Neutrophil (primary cell): Measurements from ENCODE around the gene NPAS2.

Source experiments
- H3K27ac ChIP-seq: fragments of 200-600 bp; sonication (generic); 2 replicates; pipeline ENCODE4 v1.5.1; 2016; ENCODE audit warnings: mild to moderate bottlenecking, moderate library complexity
- H3K27me3 ChIP-seq: fragments of 200-600 bp; sonication (generic); 2 replicates; pipeline ENCODE4 v1.6.0; 2016; ENCODE audit warnings: mild to moderate bottlenecking
- H3K36me3 ChIP-seq: fragments of 200-600 bp; sonication (generic); 2 replicates; pipeline ENCODE4 v1.5.1; 2017
- H3K4me1 ChIP-seq, 2 experiments: fragments of 200-600 bp in 1 of 2; sonication (generic) in 1 of 2; 1 replicate in 1 of 2; 2 replicates in 1 of 2; pipeline versions ENCODE4 v1.5.1 to v1.6.1; 2013 to 2016; ENCODE audit warnings: low read depth in 1 of 2, low read length in 1 of 2, mild to moderate bottlenecking in 1 of 2, moderate library complexity in 1 of 2; ENCODE audit not compliant: control insufficient read depth in 1 of 2, insufficient read depth in 1 of 2
- H3K4me3 ChIP-seq, 2 experiments: fragments of 200-600 bp in 1 of 2; sonication (generic) in 1 of 2; 1 replicate in 1 of 2; 2 replicates in 1 of 2; pipeline ENCODE4 v1.5.1; 2013 to 2016; ENCODE audit warnings: low read depth in 1 of 2, low read length in 1 of 2, mild to moderate bottlenecking in 1 of 2, moderate library complexity in 1 of 2
- H3K9me3 ChIP-seq: fragments of 200-600 bp; sonication (generic); 2 replicates; pipeline ENCODE4 v1.5.1; 2016
- TF ChIP-seq, protein P1 (sequence below): fragments of 200-600 bp; sonication (generic); IDR thresholded peaks from 2 replicates; pipeline ENCODE4 v1.5.1; 2016; ENCODE audit warnings: antibody characterized with exemption

NPAS2 gene

DNA sequence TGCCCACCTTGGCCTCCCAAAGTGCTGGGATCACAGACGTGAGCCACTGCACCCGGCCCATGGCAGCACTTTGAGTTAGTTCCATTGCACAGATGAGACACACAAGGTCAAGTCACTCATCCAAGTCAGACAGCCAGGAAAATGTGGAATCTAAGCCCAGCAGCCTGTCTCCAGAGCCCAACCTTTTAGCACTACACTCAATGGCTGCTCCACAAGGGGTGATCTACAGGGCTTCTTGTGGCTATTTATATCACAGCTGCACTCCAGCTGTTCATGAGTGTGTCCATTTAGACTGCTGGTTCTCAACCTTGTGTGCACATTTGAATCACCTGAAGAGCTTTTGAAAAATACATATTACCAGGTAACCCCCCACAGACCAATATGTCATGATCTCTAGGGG lies 109.2 kb downstream of the NPAS2 start:
- no peak overlapping the region for H3K4me3 ChIP-seq
- TF ChIP-seq, protein P1, sequence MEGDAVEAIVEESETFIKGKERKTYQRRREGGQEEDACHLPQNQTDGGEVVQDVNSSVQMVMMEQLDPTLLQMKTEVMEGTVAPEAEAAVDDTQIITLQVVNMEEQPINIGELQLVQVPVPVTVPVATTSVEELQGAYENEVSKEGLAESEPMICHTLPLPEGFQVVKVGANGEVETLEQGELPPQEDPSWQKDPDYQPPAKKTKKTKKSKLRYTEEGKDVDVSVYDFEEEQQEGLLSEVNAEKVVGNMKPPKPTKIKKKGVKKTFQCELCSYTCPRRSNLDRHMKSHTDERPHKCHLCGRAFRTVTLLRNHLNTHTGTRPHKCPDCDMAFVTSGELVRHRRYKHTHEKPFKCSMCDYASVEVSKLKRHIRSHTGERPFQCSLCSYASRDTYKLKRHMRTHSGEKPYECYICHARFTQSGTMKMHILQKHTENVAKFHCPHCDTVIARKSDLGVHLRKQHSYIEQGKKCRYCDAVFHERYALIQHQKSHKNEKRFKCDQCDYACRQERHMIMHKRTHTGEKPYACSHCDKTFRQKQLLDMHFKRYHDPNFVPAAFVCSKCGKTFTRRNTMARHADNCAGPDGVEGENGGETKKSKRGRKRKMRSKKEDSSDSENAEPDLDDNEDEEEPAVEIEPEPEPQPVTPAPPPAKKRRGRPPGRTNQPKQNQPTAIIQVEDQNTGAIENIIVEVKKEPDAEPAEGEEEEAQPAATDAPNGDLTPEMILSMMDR: no peak
- no peaks in the 10 kb centered on the region for H3K36me3 ChIP-seq
- H3K9me3 ChIP-seq: no peaks in the 10 kb centered on the region
- H3K27ac ChIP-seq: no peak overlapping the region
- H3K27me3 ChIP-seq: peaks cover 26% of the 10 kb centered on the region
- H3K4me1 ChIP-seq: no peaks in the 10 kb centered on the region

- no peak overlapping the region for H3K27ac ChIP-seq
- H3K36me3 ChIP-seq: no peaks in the 10 kb centered on the region
- H3K4me3 ChIP-seq: no peak overlapping the region
- no peaks in the 10 kb centered on the region for H3K9me3 ChIP-seq
- peaks cover 13% of the 10 kb centered on the region for H3K27me3 ChIP-seq
- TF ChIP-seq, protein P1: no peak
- H3K4me1 ChIP-seq: no peaks in the 10 kb centered on the region
Measured at GRCh38 chr2:100934504-100935371, 114.8 kb downstream of the NPAS2 start.

- Histone ChIP-seq H3K36me3 (no peaks in the 10 kb centered on the region), H3K27me3 (peaks cover 10% of the 10 kb centered on the region), H3K4me1 (no peaks in the 10 kb centered on the region), H3K27ac (no peak overlapping the region), H3K9me3 (no peaks in the 10 kb centered on the region), H3K4me3 (no peak overlapping the region)
- TF ChIP-seq, protein P1: no peak
Measured at GRCh38 chr2:100935372-100935752, 115.4 kb downstream of the NPAS2 start.

GRCh38 chr2:100936070-100936741 lies 116.3 kb downstream of the NPAS2 start:
- TF ChIP-seq, protein P1: no peak
- no peak overlapping the region for H3K4me3 ChIP-seq
- H3K9me3 ChIP-seq: no peaks in the 10 kb centered on the region
- no peaks in the 10 kb centered on the region for H3K4me1 ChIP-seq
- H3K27me3 ChIP-seq: peaks cover 9% of the 10 kb centered on the region
- H3K27ac ChIP-seq: no peak overlapping the region
- H3K36me3 ChIP-seq: no peaks in the 10 kb centered on the region

DNA sequence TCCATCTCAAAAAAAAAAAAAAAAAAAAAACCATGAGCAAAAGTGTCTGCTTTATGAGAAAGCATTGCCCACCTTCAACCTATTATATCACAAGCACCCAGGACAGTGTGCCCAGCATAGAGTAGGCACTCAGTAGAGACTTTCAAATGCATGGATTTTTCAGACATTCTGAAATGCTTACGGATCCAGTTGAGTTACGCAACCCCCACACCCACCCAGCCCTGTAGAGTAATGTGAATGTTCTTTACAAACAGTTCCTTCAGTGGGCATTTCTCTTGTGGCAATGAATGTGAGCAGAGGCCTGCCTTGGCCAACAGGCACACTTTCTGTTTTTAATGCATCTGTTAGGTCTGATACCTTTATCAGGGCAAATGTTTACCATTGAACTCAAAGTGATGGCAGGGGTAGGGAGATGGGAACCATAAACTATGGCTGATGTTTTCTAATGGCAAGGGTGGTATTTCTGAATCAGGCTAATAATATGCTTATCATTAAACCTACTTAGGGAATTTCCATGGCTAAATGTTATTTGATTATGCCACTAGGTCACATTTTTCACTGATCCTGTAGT lies 117.1 kb downstream of the NPAS2 start:
- Histone ChIP-seq H3K9me3 (no peaks in the 10 kb centered on the region), H3K4me1 (no peaks in the 10 kb centered on the region), H3K4me3 (no peak overlapping the region), H3K27me3 (peaks cover 9% of the 10 kb centered on the region), H3K36me3 (no peaks in the 10 kb centered on the region), H3K27ac (no peak overlapping the region)
- TF ChIP-seq, protein P1: no peak
